Islet precursor cell (in vitro differentiated cells): ENCODE results near the gene HDC.
A peak's percentile ranks its signal among the peaks of the same experiment; 100 is the strongest.

Source experiments
- DNase-seq: peaks from one replicate; pipeline ENCODE4 v3.0.0-alpha.2; 2018

Gene HDC

GRCh38 chr15:50222181-50222580 is 43.3 kb downstream of the HDC start:
- no peak for DNase-seq

- no peak for DNase-seq
These were observed 45.7 kb downstream of the HDC start for GRCh38 chr15:50219820-50220219.

- no peak for DNase-seq
These were observed 46.8 kb downstream of the HDC start for GRCh38 chr15:50218691-50219090.

DNA sequence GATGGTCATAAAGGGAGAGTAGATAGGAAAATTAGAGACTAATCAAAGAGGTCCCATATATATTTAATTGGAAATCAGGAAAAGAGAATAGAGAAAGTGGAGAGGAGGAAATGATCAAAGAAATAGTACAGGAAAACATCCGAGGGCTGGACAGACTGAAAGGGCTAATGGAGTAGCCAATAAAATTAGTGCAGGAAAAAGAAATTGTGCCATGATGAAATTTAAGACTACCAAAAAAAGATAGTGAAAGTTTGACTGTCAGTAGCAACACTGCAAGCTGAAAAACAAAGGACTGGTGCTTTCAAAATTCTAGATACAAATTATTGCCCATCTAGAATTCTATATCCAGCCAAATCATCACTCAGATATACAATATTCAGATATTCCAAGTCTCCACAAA is 47.2 kb downstream of the HDC start:
- no peak for DNase-seq

- DNase-seq = peak; percentile 75
These were observed 54.9 kb downstream of the HDC start for GRCh38 chr15:50210462-50211157.

- DNase-seq = no peak
These were observed 55.7 kb downstream of the HDC start for GRCh38 chr15:50209809-50210208.

DNA sequence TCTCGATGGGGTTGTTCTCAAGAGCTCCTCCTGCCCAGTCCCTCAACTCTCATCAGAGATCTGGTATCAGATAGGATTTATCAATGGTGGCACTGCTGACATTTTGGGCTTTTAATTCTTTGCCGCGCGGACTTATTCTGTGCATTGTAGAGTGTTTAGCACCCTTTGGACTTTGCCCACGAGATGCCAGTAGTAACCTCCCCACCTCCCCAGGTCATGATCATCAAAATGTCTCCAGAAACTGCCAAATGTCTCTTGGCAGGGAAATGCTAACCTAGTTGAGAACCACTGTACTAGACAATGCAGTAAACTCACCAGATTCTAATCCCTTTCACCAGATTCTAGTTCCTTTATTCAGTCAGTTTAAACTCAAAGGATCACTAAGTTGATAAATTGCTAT is 59.5 kb downstream of the HDC start:
- no peak for DNase-seq

DNA sequence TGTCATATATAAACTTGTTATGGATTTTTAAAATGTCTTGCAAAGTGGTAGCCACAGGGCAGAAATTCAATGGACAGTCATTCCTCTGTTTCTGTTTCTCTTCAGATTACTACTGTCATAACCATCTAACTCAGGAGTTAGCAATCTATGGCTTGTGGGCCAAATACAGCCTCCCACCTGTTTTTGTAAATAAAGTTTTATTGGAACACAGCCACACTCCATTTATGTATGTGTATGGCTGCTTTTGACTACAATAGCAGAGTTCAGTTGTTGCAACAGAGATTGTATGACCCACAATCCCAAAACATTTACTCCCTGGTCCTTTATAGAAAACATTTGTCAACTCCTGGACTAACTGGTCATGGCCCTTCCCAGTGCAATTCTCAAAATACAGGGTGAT is 63.5 kb downstream of the HDC start:
- DNase-seq = no peak

GRCh38 chr15:50192926-50193620 is 72.5 kb downstream of the HDC start:
- no peak for DNase-seq

- no peak for DNase-seq
These were observed 73.4 kb downstream of the HDC start for GRCh38 chr15:50192164-50192563.
